ENCODE measurements around the gene SMC2.

The SMC2 gene

DNA sequence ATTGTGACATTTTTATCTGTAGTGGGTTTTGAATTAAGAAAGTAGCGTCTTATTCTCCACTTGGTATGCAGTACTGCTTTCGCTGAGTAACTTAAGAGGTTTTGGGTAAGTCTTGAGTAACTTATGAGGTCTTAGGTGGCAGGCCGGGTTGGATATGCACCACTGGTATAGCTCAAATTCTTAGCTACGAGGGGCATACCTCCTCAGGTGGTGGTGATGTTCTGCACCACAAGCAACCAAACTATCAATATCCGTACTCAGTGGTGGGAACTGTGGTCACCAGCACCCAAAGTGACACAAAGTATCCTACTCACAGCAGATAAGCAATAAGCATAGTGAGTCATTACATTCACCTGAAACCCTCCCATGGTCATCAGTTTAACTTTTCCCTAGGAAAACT is 13.7 kb downstream of the SMC2 start:
- no peak for DNase-seq (ENCODE audit: low spot score)

DNA sequence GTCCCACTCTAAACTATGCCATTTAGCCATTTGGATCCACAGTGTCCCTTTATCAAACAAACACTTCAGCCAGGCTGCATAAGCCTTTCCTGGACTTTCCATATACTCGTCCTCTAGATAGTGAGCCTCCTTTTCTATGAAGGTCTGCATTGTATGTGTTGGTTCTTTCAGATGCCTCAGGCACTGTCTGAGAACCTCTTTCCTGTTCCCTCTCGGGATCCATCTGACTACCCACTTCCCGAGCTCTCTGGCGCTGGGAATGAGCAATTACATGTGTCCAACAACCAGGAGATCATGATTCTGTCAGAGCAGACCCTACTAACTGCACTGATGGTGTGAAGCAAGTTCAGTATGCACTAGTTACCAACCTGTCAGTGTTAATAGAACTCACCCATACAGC is 14.2 kb downstream of the SMC2 start:
- DNase-seq (ENCODE audit: low spot score): no peak

DNA sequence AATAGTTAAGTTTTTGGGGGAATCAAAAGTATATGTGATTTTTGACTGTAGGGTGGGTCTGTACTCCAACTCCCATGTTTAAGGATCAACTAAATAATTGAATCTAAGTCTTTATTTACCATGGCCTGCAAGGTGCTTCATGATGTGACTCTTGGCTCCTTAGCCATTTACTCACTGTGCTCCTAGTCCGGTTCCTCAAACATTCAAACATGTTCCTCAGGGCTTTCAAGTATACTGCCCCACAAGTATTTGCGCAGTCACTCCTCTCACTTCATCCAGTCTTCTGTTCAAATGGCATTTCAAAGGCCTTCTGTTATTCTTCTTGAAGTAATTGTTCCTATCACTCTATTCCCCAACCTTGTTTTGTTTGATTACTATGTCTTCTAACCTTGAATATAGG is 16.4 kb downstream of the SMC2 start:
- no peak for DNase-seq (ENCODE audit: low spot score)

DNA sequence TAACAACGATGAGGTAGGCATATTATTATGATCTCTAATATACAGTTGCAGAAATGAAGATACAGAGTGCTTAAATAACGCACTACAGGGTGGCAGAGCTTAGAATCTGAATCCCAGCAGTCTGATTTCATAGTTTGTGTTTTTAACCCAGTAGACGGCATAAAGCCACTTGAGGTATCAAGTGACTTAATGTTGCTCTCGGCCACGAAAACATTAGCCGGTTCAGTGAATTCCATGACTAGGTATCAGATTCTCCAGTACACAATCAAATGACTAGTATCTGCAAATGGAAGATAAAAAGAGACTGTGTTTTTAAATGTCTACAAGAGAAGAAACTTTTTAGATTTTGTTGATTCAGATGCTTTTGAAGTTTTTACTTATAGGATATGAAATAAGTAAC is 24.8 kb downstream of the SMC2 start:
- DNase-seq (ENCODE audit: low spot score): no peak

DNA sequence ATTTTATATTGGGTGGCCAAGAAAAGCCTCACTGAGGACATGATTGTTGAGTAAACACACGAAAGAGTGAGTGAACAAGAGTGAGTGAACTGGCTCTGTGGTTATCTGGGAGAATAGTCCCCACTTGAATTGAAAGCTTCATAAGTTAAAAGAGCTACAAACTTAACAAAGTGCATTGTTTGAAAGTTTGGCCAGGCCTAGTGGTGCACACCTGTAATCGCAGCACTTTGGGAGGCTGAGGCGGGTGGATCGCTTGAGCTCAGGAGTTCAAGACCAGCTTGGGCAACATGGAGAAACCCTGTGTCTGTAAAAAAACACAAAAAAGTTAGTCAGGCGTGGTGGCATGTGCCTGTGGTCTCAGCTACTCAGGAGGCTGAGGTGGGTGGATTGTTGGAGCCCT is 26.9 kb downstream of the SMC2 start:
- DNase-seq (ENCODE audit: low spot score): no peak

DNA sequence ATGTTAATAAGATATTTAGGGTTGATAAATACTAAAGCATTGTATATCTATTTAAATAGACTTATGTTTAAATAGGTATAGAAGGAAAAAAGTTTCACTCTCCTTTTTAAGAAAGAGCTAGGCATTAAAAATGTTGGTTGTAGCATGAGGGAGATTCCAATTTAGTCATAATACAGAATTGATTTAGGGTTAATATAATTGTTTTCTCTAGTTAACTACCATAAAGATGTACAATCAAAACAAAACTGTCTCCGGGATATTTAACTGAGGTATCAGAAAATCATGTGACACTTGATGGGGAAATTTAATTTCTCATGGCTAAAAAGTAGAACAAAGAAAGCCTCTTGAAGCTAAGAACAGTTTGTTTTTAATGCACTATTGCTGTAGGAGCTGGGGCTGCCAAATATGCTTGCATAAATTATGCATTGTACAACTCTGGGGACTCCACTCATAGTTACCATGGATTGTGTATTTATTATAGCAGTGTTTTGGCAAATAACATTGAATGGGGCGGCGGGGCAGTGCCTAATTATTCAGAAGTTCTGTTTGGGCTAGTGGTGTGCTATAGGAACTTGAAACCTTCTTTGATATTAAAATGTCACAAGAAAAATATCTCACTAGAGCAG is 44.2 kb downstream of the SMC2 start:
- no peak for DNase-seq (ENCODE audit: low spot score)

DNA sequence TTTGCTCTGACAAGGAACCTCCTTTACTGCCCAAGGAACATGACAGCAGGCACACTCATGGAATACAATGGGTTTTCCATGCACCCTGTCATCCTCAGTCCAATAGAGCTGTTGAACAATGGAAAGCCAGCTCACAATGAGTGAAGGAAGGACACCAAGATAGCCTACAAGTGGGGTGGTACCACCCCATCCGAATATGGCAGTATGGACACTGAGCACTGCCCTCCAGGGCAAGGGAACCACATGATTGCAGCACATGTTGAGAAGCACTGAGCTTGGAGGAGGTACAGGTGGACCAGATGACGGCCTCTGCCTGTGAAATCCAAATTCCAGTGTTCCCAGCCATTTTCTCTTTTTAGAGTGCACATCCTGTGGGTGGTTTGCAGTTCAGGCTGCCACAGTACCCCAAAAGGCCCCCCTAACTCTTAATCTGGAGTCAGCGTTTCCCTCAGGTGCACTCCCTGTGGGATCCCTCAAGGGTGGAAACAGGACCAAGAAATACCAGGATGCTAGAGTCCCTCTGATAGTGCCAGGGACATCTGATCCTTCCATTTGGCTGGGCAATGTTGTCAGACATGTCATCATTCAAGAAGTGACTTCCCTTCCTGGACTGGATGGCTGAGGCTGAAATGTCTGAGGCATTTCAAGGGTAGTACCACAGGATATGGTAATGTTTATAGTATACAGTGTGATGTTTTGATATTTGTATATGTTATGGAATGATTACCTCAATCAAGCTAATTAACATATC is 48.9 kb downstream of the SMC2 start:
- no peak for DNase-seq (ENCODE audit: low spot score)

DNA sequence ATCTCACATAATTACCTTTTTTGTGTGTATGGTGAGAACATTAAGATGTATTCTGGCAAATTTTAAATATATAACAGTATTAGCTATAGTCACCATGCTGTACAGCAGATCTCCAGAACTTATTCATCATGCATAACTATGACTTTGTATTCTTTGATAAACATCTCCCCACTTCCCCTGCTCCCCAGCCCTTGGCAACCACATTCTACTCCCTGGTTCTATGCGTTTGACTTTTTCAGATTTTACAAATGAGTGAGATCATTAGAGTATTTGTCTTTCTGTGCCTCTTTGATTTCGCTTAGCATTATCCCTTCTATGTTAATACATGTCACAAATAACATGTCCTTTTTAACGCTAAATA is 49.4 kb downstream of the SMC2 start:
- DNase-seq (ENCODE audit: low spot score): no peak

DNA sequence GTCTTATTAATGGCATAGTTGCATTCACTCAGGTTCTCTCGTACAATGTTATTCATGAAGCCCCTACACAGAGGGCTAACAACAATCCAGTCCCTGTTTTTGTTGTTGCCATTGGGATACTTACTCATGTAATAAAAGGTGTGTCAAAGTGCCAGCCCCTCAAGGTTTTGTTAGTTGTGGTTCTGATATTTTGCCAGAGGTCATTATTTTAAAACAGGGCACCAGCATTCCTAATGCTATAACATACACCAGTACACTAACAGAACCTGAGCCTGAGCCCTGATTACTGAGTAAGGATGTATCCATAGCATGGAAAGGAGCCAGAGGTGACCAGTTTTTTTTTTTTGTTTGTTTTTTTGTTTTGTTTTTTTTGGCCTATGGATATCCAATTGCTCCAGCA is 50.2 kb downstream of the SMC2 start:
- no peak for DNase-seq (ENCODE audit: low spot score)

DNA sequence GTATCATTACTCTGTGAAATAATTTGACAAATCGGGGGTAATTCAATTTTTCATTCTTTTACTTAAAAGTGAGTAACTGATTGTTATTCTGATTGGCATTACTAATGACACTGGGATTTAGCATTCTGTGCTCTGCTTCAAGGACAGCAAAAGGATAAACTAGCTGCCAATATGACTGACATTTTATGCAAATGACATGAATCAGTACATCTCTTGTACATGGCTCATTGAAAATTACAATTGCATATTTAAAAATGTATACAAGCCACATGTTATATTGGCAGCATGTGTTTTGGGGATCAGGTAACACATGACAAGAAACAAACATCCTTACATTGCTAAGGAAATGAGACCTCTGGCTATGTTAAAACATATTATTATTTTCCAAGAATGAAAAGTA is 79.0 kb downstream of the SMC2 start:
- DNase-seq (ENCODE audit: low spot score): no peak

DNA sequence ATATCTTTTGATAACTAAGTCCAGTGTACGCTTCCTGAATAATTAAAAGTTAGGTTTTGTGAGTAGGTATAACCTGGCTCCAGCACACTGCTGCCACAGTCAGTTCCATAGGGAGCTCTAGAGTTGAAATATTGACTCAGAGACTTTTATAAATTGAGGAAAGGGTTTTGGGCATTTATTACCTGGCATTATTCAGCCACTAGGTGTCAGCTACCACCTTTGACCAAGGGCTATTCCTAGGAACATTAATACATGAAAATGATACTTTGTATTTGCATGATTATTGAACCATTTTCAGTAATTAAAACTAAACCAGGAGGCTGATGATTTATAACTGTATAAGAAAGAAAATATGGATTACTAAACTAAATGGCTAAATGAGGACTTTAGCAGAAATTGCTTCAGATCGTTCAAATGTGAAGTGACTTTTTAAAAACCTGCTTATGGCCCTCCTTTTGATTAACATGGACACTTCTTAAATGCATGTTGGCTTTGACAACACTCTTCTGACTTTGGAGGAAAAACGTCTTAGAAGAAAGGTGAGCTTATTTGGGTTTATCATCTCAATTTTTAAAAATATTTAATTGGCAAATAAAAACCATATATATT is 83.0 kb downstream of the SMC2 start:
- no peak for DNase-seq (ENCODE audit: low spot score)

DNA sequence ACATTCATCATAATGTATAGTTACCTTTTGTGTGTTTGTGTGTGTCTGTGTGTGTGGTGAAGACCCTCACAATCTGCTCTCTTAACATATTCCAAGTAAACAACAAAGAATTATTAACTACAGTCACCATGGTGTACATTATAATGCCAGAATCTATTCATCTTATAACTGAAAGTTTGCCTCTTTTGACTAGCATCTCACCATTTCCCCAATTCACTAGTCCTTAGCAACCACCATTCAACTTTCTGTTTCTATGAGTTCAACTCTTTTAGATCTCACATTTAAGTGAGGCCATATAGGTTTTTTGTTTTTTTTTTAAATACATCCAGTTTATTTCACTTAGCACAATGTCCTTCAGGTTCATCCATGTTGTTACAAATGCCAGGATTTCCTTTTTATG is 83.6 kb downstream of the SMC2 start:
- no peak for DNase-seq (ENCODE audit: low spot score)
